Calu3 (cell line): ENCODE data around the gene ZPBP. TPM values are rescaled to one million over a fixed set of nuclear protein-coding genes. Genes with fewer than 3 reads are reported as not detected.

Source experiments
- BruUV-seq: library from RNA; stranded (reverse); fragments of 400-500 nt; replicated peaks from 2 replicates; lab custom pipeline; 2021; lab: Mats Ljungman, UMichigan
- CTCF ChIA-PET: fragments of 300-600 bp; sonication (Branson Sonifier 250); formaldehyde crosslinking; loops from one replicate; lab custom pipeline; 2022; ENCODE audit warnings: antibody characterized with exemption; lab: Charles Lee
- DNase-seq: peaks from one replicate; pipeline ENCODE4 v3.0.0; 2022
- H3K27ac Mint-ChIP-seq: one replicate; pipeline ENCODE4 v1.8.0; 2022; ENCODE audit warnings: mixed read lengths; ENCODE audit not compliant: unreplicated experiment
- H3K27me3 Mint-ChIP-seq: one replicate; pipeline ENCODE4 v1.8.0; 2022; ENCODE audit warnings: mixed read lengths; ENCODE audit not compliant: unreplicated experiment
- H3K36me3 Mint-ChIP-seq: one replicate; pipeline ENCODE4 v1.8.0; 2022; ENCODE audit warnings: mild to moderate bottlenecking, moderate library complexity, mixed read lengths; ENCODE audit not compliant: insufficient read depth, unreplicated experiment
- H3K4me1 Mint-ChIP-seq: one replicate; pipeline ENCODE4 v1.8.0; 2022; ENCODE audit warnings: mild to moderate bottlenecking, low read depth, mixed read lengths; ENCODE audit not compliant: unreplicated experiment
- H3K4me3 Mint-ChIP-seq: one replicate; pipeline ENCODE4 v1.8.0; 2022; ENCODE audit warnings: mild to moderate bottlenecking, low read depth, moderate library complexity, mixed read lengths; ENCODE audit not compliant: unreplicated experiment
- H3K9me3 Mint-ChIP-seq: one replicate; pipeline ENCODE4 v1.8.0; 2022; ENCODE audit warnings: low read depth, mixed read lengths; ENCODE audit not compliant: unreplicated experiment
- CTCF ChIP-seq: fragments of 200-600 bp; IDR thresholded peaks from one replicate; pipeline ENCODE4 v1.8.0; 2022; ENCODE audit warnings: antibody characterized with exemption; ENCODE audit not compliant: unreplicated experiment
- intact Hi-C: fragments of 100-400 bp; cut with micrococcal nuclease; formaldehyde crosslinking; loops from one replicate; pipeline ENCODE4 v1.10.0; 2022; ENCODE audit not compliant: unreplicated experiment
- total RNA-seq: library from RNA; stranded (reverse); gene quantifications from 2 replicates; pipeline ENCODE4 v1.2.3, GENCODE V29; 2022

Gene ZPBP
- total RNA-seq, 1 experiment from 2014 or later, result not detected

GRCh38 chr7:49927631-49928030 lies 165.4 kb downstream of the ZPBP start:
- Mint-ChIP-seq H3K27me3 (no peaks in the 10 kb centered on the region), H3K9me3 (peaks cover 17% of the 10 kb centered on the region), H3K36me3 (no peaks in the 10 kb centered on the region), H3K4me1 (no peaks in the 10 kb centered on the region), H3K4me3 (no peak overlapping the region), H3K27ac (no peak overlapping the region)
- no peak for DNase-seq
- CTCF ChIA-PET, result no interaction called here
- BruUV-seq, result no TSS peak
- no peak for TF ChIP-seq CTCF
- intact Hi-C loops, result no loop called here

GRCh38 chr7:49926720-49927119 lies 166.3 kb downstream of the ZPBP start:
- H3K27ac Mint-ChIP-seq, result no peak overlapping the region
- TF ChIP-seq CTCF, result no peak
- DNase-seq, result no peak
- H3K4me1 Mint-ChIP-seq, result no peaks in the 10 kb centered on the region
- CTCF ChIA-PET, result no interaction called here
- no peaks in the 10 kb centered on the region for H3K36me3 Mint-ChIP-seq
- BruUV-seq, result no TSS peak
- H3K27me3 Mint-ChIP-seq, result no peaks in the 10 kb centered on the region
- H3K4me3 Mint-ChIP-seq, result no peak overlapping the region
- peaks cover 17% of the 10 kb centered on the region for H3K9me3 Mint-ChIP-seq
- intact Hi-C loops, result no loop called here

GRCh38 chr7:49911909-49912308 lies 181.1 kb downstream of the ZPBP start:
- no peaks in the 10 kb centered on the region for H3K9me3 Mint-ChIP-seq
- no peak overlapping the region for H3K27ac Mint-ChIP-seq
- BruUV-seq, result no TSS peak
- no peak for TF ChIP-seq CTCF
- intact Hi-C loops, result loop anchor here (10.0 kb wide), 1 partner anchor 63 kb away; no protein-coding TSS in a partner anchor
- H3K27me3 Mint-ChIP-seq, result no peaks in the 10 kb centered on the region
- H3K4me3 Mint-ChIP-seq, result no peak overlapping the region
- H3K4me1 Mint-ChIP-seq, result no peaks in the 10 kb centered on the region
- CTCF ChIA-PET, result interaction anchor here (0.6 kb wide), 1 partner anchor 11 kb away, joined by 4 read pairs; no protein-coding TSS in a partner anchor
- no peak for DNase-seq
- H3K36me3 Mint-ChIP-seq, result no peaks in the 10 kb centered on the region

- CTCF ChIA-PET, result interaction anchor here (0.7 kb wide), 1 partner anchor 896 kb away, joined by 3 read pairs; no protein-coding TSS in a partner anchor
- no peak for DNase-seq
- Mint-ChIP-seq H3K9me3 (peaks cover 9% of the 10 kb centered on the region), H3K4me3 (no peak overlapping the region), H3K4me1 (no peaks in the 10 kb centered on the region), H3K27ac (no peak overlapping the region), H3K36me3 (no peaks in the 10 kb centered on the region), H3K27me3 (no peaks in the 10 kb centered on the region)
- no TSS peak for BruUV-seq
- no peak for TF ChIP-seq CTCF
- intact Hi-C loops, result no loop called here
Measured at GRCh38 chr7:49894543-49894942, 198.5 kb downstream of the ZPBP start.
